ENCODE results near the gene NMNAT3.

DNA sequence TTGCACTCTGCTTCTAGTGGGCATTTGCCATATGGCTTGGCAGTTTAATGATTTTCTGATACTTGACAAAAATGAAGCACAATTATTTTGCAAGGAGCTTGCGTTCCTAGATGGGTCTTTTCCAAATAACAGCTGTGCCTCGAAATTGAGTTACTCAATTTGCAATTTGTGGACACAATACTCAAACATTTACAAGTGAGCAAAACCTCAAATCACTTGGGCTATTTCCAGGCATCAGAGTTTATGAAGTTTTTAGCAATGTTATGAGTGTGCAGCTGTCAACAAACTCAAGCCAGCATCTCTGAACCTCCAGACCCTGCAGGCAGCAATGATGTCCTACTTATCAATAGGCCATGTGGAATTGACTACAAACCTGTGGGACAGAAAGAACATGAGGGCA lies 41.3 kb downstream of the NMNAT3 start:
- TF ChIP-seq EZH2phosphoT487 (IDR thresholded peaks at IDR 0.05; ENCODE audit: insufficient read depth, low read depth), result no peak
- TF ChIP-seq EZH2 (IDR thresholded peaks at IDR 0.05; ENCODE audit: insufficient read depth, poor library complexity, severe bottlenecking), result no peak
